ENCODE data around the gene ROR2. TPM values are rescaled to one million over a fixed set of nuclear protein-coding genes. Genes with fewer than 3 reads are reported as not detected.

Gene ROR2
- total and polyA plus RNA-seq, 11 donors = 0.18 to 9.0 (median 0.49) TPM

GRCh38 chr9:91723420-91724067 is 226.5 kb downstream of the ROR2 start:
- intact Hi-C loops (cut with DNase I) = loop anchor here in 1 of 10 donors (10.0 kb wide), 1 partner anchor 809 kb away; no protein-coding TSS in a partner anchor
- Histone ChIP-seq H3K9me3 (no peaks in the 10 kb centered on the region), H3K27me3 (peaks cover 0 to 3% (median 0%) of the 10 kb centered on the region in 9 donors), H3K4me1 (no peaks in the 10 kb centered on the region), H3K27ac (no peak overlapping the region), H3K4me3 (no peak overlapping the region), H3K36me3 (no peaks in the 10 kb centered on the region)
- DNase-seq (no peak), ATAC-seq (no peak)
- 83 to 88% (median 86%) methylated on average over 14 to 23 of the region's 23 CpGs for WGBS, 4 donors
- no peak for TF ChIP-seq POLR2A (IDR thresholded peaks at IDR 0.05)
- no peak for TF ChIP-seq CTCF (IDR thresholded peaks at IDR 0.05)

- Histone ChIP-seq H3K9me3 (peaks cover 0 to 8% (median 0%) of the 10 kb centered on the region in 12 donors), H3K27me3 (peaks cover 0 to 10% (median 0%) of the 10 kb centered on the region in 9 donors), H3K27ac (no peak overlapping the region), H3K4me1 (no peaks in the 10 kb centered on the region), H3K36me3 (no peaks in the 10 kb centered on the region), H3K4me3 (no peak overlapping the region)
- ATAC-seq (no peak), DNase-seq (no peak)
- WGBS, 4 donors = 64 to 73% (median 67%) methylated on average over 16 of the region's 16 CpGs
- TF ChIP-seq CTCF (IDR thresholded peaks at IDR 0.05) = no peak
- TF ChIP-seq POLR2A (IDR thresholded peaks at IDR 0.05) = no peak
- intact Hi-C loops (cut with DNase I) = loop anchor here in 1 of 10 donors (10.0 kb wide), 1 partner anchor 806 kb away; no protein-coding TSS in a partner anchor
Observed at GRCh38 chr9:91720751-91721705, 229.0 kb downstream of the ROR2 start.

- H3K36me3 ChIP-seq = no peaks in the 10 kb centered on the region
- H3K9me3 ChIP-seq = peaks cover 0 to 8% (median 0%) of the 10 kb centered on the region in 12 donors
- intact Hi-C loops (cut with DNase I) = loop anchor here in 1 of 10 donors (10.0 kb wide), 1 partner anchor 806 kb away; no protein-coding TSS in a partner anchor
- ATAC-seq = no peak
- 72 to 78% (median 75%) methylated on average over 3 of the region's 3 CpGs for WGBS, 4 donors
- no peak overlapping the region for H3K27ac ChIP-seq
- H3K4me1 ChIP-seq = no peaks in the 10 kb centered on the region
- no peak for TF ChIP-seq CTCF (IDR thresholded peaks at IDR 0.05)
- no peak for TF ChIP-seq POLR2A (IDR thresholded peaks at IDR 0.05)
- DNase-seq = no peak
- peaks cover 0 to 10% (median 0%) of the 10 kb centered on the region in 9 donors for H3K27me3 ChIP-seq
- no peak overlapping the region for H3K4me3 ChIP-seq
Observed at GRCh38 chr9:91720313-91720712, 229.7 kb downstream of the ROR2 start.

GRCh38 chr9:91718071-91718470 is 232.0 kb downstream of the ROR2 start:
- no peak overlapping the region for H3K4me3 ChIP-seq
- ATAC-seq = no peak
- TF ChIP-seq POLR2A (IDR thresholded peaks at IDR 0.05) = no peak
- no peak for TF ChIP-seq CTCF (IDR thresholded peaks at IDR 0.05)
- no peaks in the 10 kb centered on the region for H3K36me3 ChIP-seq
- DNase-seq = no peak
- no peak overlapping the region for H3K27ac ChIP-seq
- WGBS, 4 donors = 74 to 86% (median 83%) methylated on average over 9 of the region's 9 CpGs
- intact Hi-C loops (cut with DNase I) = no loop called here
- peaks cover 0 to 8% (median 0%) of the 10 kb centered on the region in 12 donors for H3K9me3 ChIP-seq
- peaks cover 0 to 12% (median 0%) of the 10 kb centered on the region in 9 donors for H3K27me3 ChIP-seq
- no peaks in the 10 kb centered on the region for H3K4me1 ChIP-seq

Measured in heart left ventricle (tissue), 16 donors.